Urinary bladder (tissue), 4 donors: ENCODE measurements around the gene MARCHF10. TPM values are rescaled to one million over a fixed set of nuclear protein-coding genes. Genes with fewer than 3 reads are reported as not detected.

Source experiments
- DNase-seq: peaks from one replicate; pipeline ENCODE4 v3.0.0-alpha.2; 2015; ENCODE audit errors: extremely low spot score
- H3K27ac ChIP-seq: one replicate; pipeline ENCODE4 v1.5.1; 2013; ENCODE audit warnings: low read depth, mild to moderate bottlenecking, moderate library complexity
- H3K36me3 ChIP-seq: one replicate; pipeline ENCODE4 v1.6.1; 2013; ENCODE audit warnings: mild to moderate bottlenecking, moderate library complexity; ENCODE audit not compliant: insufficient read depth
- H3K4me1 ChIP-seq: one replicate; pipeline ENCODE4 v1.6.1; 2013; ENCODE audit warnings: mild to moderate bottlenecking, moderate library complexity; ENCODE audit not compliant: insufficient read depth
- H3K4me3 ChIP-seq: one replicate; pipeline ENCODE4 v1.5.1; 2013; ENCODE audit warnings: low read depth, low read length
- WGBS: extraction: QIAGEN DNeasy Blood & Tissue Kit; methylation state at CpG from one replicate; pipeline ENCODE4 v1.1.7; 2013; 5-methylcytosine and 5-hydroxymethylcytosine counted together
- polyA plus RNA-seq: library from polyadenylated mRNA; stranded (reverse); fragments of 200-250 nt; gene quantifications from one replicate; pipeline ENCODE4 v1.2.3, GENCODE V29; 2013
- small RNA-seq: library from RNA; depleted of rRNA; stranded (forward); fragments of <200 nt; gene quantifications from one replicate; pipeline ENCODE3, GENCODE V24; 2014
- total RNA-seq: library from RNA; depleted of rRNA; stranded (reverse); fragments of >200 nt; gene quantifications from one replicate; pipeline ENCODE4 v1.2.3, GENCODE V29; 2014
- donor health status: healthy with polysubstance abuse.
- donor health status: healthy.

MARCHF10 gene
- total and polyA plus RNA-seq, 2 donors, result 0.08 to 0.42 TPM

GRCh38 chr17:62657690-62658089 lies 150.4 kb downstream of the MARCHF10 start:
- no peak overlapping the region for H3K27ac ChIP-seq

GRCh38 chr17:62657145-62657665 lies 150.9 kb downstream of the MARCHF10 start:
- Histone ChIP-seq H3K36me3 (no peaks in the 10 kb centered on the region), H3K27ac (no peak overlapping the region), H3K4me1 (no peaks in the 10 kb centered on the region), H3K4me3 (no peak overlapping the region)
- WGBS, result 89% methylated on average over 3 of the region's 3 CpGs
- DNase-seq, result no peak

More at GRCh38 chr17:62657690-62658089, 150.4 kb downstream of the MARCHF10 start:
- no peak for DNase-seq
- H3K36me3 ChIP-seq, result no peaks in the 10 kb centered on the region
- 90% methylated on average over 9 of the region's 9 CpGs for WGBS
- H3K4me3 ChIP-seq, result no peak overlapping the region
- H3K4me1 ChIP-seq, result no peaks in the 10 kb centered on the region

GRCh38 chr17:62656446-62656845 lies 151.7 kb downstream of the MARCHF10 start:
- no peak overlapping the region for H3K27ac ChIP-seq
- DNase-seq, result no peak
- no peak overlapping the region for H3K4me3 ChIP-seq
- WGBS, result 74% methylated on average over 1 of the region's 1 CpG
- H3K36me3 ChIP-seq, result no peaks in the 10 kb centered on the region
- no peaks in the 10 kb centered on the region for H3K4me1 ChIP-seq

DNA sequence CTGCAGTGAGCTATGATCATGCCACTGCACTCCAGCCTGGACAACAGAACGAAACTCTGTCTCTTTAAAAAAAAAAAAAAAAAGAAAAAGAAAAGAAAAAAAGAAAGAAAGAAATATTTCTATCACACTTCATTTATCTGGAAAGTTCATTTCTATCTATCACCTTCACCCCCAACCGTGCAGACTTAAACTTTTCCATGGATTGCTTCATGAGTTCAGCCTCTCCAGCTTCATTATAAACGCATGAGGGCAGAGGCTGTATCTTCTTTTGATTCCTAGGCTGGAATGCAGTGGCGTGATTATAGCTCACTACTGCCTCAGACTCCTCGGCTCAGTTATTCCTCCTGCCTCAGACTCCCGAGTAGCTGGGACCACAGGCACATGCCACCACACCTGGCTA lies 152.5 kb downstream of the MARCHF10 start:
- Histone ChIP-seq H3K27ac (no peak overlapping the region), H3K4me3 (no peak overlapping the region), H3K4me1 (no peaks in the 10 kb centered on the region), H3K36me3 (no peaks in the 10 kb centered on the region)
- DNase-seq, result no peak
- WGBS, result 81% methylated on average over 6 of the region's 6 CpGs

DNA sequence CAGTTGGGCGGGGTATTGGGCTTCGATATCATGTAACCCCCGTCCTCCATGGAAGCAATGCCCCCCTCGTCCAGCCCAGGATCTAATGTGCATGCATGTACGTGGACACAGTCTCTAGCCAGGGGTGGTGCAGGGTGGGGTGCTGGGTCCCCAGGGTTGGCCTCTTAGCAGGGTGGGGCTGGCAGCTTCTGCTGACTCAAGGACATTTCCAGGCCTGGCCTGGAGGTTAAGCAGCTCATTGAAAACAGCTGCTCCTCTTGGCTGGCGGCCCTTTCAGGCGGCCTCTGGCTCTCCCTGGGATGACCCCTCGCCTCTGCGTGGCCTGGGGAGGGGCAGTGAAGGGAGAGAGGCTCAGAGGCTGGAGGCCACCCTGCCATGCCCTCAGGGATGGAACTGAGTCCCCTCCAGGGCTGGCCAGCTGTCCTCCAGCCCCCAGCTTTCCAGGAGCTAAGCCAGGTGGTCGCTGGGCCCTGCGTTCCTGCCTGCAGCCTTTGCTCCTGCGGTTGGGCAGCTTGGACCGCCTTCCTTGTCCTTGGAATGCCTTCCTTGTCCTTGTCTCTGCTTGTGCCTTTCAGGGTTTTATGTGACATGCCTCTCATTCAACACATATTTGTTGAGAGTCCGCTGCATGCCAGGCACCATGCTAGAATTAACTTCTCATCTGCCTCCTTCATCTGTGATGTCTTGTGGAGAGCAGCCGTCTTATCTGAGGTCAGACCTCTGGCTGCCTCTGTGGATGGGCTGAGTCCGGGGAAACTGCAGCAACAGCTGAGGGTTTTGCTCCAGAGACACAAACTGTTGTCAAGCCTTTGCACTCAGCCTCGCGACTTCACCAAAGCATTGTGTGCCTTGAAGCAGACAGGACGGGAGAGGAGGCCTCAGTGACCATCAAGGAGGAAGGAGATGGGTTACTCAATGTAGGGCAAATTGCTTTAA lies 154.0 kb downstream of the MARCHF10 start:
- DNase-seq, result no peak
- 25% methylated on average over 19 of the region's 19 CpGs for WGBS
- Histone ChIP-seq H3K36me3 (no peaks in the 10 kb centered on the region), H3K27ac (no peak overlapping the region), H3K4me3 (no peak overlapping the region), H3K4me1 (no peaks in the 10 kb centered on the region)

- Histone ChIP-seq H3K4me1 (no peaks in the 10 kb centered on the region), H3K27ac (peak overlapping the region; percentile 33), H3K4me3 (peak overlapping the region; percentile 48), H3K36me3 (no peaks in the 10 kb centered on the region)
- no peak for DNase-seq
- 3% methylated on average over 30 of the region's 30 CpGs for WGBS
Observed at GRCh38 chr17:62653002-62653825, 154.9 kb downstream of the MARCHF10 start.

DNA sequence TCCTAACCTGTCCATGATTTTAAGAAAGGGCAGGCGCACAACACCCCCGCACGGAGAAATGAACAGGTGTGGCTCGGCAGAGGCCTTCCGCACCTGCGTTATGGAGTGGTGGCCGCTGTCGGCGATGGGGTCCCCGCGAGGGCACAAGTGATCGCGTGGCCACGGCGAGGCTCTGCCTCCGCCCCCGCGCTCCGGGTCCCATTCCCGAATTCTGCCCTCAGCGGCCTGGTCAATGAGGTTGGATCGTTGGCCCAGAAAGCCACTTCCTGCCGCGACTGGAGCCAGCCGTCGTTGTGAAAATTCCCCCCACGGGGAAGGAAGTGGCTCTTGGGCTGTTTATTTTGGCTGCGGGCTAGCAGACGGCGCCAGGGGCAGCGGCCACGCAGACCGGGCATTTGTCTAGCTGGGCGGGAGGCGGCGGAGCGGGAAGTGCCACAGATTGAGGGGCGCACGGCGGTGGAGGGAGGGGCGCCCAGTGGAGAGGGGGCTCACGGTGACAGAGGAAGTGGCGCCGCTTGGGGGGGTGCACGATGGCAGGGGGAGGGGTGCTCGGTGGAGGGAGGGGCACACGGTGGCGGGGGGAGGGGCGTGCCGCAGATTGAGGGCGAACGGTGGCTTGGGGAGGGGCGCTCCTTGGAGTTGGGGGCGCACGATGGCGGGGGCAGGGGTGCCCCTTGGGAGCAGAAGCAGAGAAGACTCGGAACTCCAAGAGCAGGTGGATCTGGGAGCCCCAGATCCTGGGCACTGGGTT lies 155.7 kb downstream of the MARCHF10 start:
- WGBS, result 11% methylated on average over 57 of the region's 57 CpGs
- Histone ChIP-seq H3K4me3 (peak overlapping the region; percentile 48), H3K36me3 (no peaks in the 10 kb centered on the region), H3K27ac (peak overlapping the region; percentile 79), H3K4me1 (no peaks in the 10 kb centered on the region)
- no peak for DNase-seq

Small RNAs within 50 kb of the gene (small RNA-seq; reads per million reads assigned to genes)
- not detected for gene RF00019
- not detected for gene RNU6-446P

Other genes starting within 250 kb of the MARCHF10 start
- gene MRC2, start 180.6 kb downstream of the MARCHF10 start, total RNA-seq, result 206 TPM
- 45.1 TPM for gene MRC2, start 180.6 kb downstream of the MARCHF10 start, polyA plus RNA-seq
- 101 TPM for gene TANC2, start 157.9 kb upstream of the MARCHF10 start, total RNA-seq
- 5.8 TPM for gene TANC2, start 157.9 kb upstream of the MARCHF10 start, polyA plus RNA-seq